Measurements from ENCODE around the gene ZNF518A. TPM values are rescaled to one million over a fixed set of nuclear protein-coding genes. Genes with fewer than 3 reads are reported as not detected.

ZNF518A gene
- total RNA-seq, 1 donor from 2014 or later = 37.1 TPM

Small RNAs within 50 kb of the gene (small RNA-seq; reads per million reads assigned to genes)
- gene RNU6-271P (ENCODE audit: low replicate concordance) = not detected

Other genes starting within 250 kb of the ZNF518A start
- gene CC2D2B, start 222.3 kb upstream of the ZNF518A start, total RNA-seq = 0.98 TPM
- gene CCNJ, start 86.7 kb upstream of the ZNF518A start, total RNA-seq = 15.2 TPM
- 0.25 TPM for gene BLNK, start 141.3 kb downstream of the ZNF518A start, total RNA-seq
- gene DNTT, start 174.1 kb downstream of the ZNF518A start, total RNA-seq = not detected
- gene OPALIN, start 228.7 kb downstream of the ZNF518A start, total RNA-seq = not detected

Measured in temporal lobe (tissue), 2 donors.